Measurements from ENCODE around the gene ZNF629.
A peak's percentile ranks its signal among the peaks of the same experiment; 100 is the strongest.
"Not testable (repeated sequence)": the region's sequence is repeated elsewhere in the genome, so short reads cannot be mapped to it uniquely, and the experiment has no call there.

Gene ZNF629

GRCh38 chr16:30816769-30817168, 29.8 kb upstream of the ZNF629 start:
- no peak for DNase-seq
- H3K79me2 ChIP-seq (ENCODE audit: low read length): no peaks in the 10 kb centered on the region
- no peak overlapping the region for H2AFZ ChIP-seq (ENCODE audit: low read length)
- no peak overlapping the region for H3K9ac ChIP-seq (ENCODE audit: low read length)
- no peaks in the 10 kb centered on the region for H3K36me3 ChIP-seq (replicated peaks; ENCODE audit: insufficient read depth, low read length)
- peaks cover 5% of the 10 kb centered on the region; the same call in 1 of the 2 replicates for H3K4me1 ChIP-seq (ENCODE audit: low read length)
- H3K9me3 ChIP-seq (replicated peaks; ENCODE audit: insufficient read depth, low read length): no peaks in the 10 kb centered on the region
- TF ChIP-seq CTCF (IDR thresholded peaks at IDR 0.05; ENCODE audit: low read length) (no peak), EZH2phosphoT487 (IDR thresholded peaks at IDR 0.05; ENCODE audit: low read length) (no peak), EZH2 (optimal IDR thresholded peaks at IDR 0.05; ENCODE audit: low read depth, low read length) (no peak)
- no peak overlapping the region for H3K27ac ChIP-seq (ENCODE audit: low read length)
- H3K27me3 ChIP-seq (replicated peaks; ENCODE audit: insufficient read depth, low read length): no peaks in the 10 kb centered on the region; the same call in 1 of the 2 replicates
- no peak overlapping the region for H3K4me3 ChIP-seq (ENCODE audit: low read length)
- H3K9me2 ChIP-seq (replicated peaks; ENCODE audit: insufficient read depth, low read length): no peaks in the 10 kb centered on the region
- no peak overlapping the region for H3K4me2 ChIP-seq (ENCODE audit: low read depth, low read length)
- no peaks in the 10 kb centered on the region for H3F3A ChIP-seq (ENCODE audit: insufficient read depth, low read length)
- H4K20me1 ChIP-seq (ENCODE audit: insufficient read depth, low read length): no peaks in the 10 kb centered on the region

GRCh38 chr16:30813821-30814189, 26.8 kb upstream of the ZNF629 start:
- no peaks in the 10 kb centered on the region for H3K9me2 ChIP-seq (replicated peaks; ENCODE audit: insufficient read depth, low read length)
- H3K79me2 ChIP-seq (ENCODE audit: low read length): no peaks in the 10 kb centered on the region
- DNase-seq: no peak
- peak overlapping the region; percentile 77 for H3K4me3 ChIP-seq (ENCODE audit: low read length)
- H3K27ac ChIP-seq (ENCODE audit: low read length): no peak overlapping the region
- H3K27me3 ChIP-seq (replicated peaks; ENCODE audit: insufficient read depth, low read length): no peaks in the 10 kb centered on the region; the same call in 1 of the 2 replicates
- H3K4me2 ChIP-seq (ENCODE audit: low read depth, low read length): peak overlapping the region; percentile 83
- H3K9me3 ChIP-seq (replicated peaks; ENCODE audit: insufficient read depth, low read length): no peaks in the 10 kb centered on the region
- H3K9ac ChIP-seq (ENCODE audit: low read length): peak overlapping the region; percentile 34; the same call in 1 of the 2 replicates
- peaks cover 5% of the 10 kb centered on the region; the same call in 1 of the 2 replicates for H3K4me1 ChIP-seq (ENCODE audit: low read length)
- no peak for TF ChIP-seq EZH2 (optimal IDR thresholded peaks at IDR 0.05; ENCODE audit: low read depth, low read length)
- TF ChIP-seq EZH2phosphoT487 (IDR thresholded peaks at IDR 0.05; ENCODE audit: low read length): no peak
- no peak for TF ChIP-seq CTCF (IDR thresholded peaks at IDR 0.05; ENCODE audit: low read length)
- no peaks in the 10 kb centered on the region for H4K20me1 ChIP-seq (ENCODE audit: insufficient read depth, low read length)
- H3F3A ChIP-seq (ENCODE audit: insufficient read depth, low read length): no peaks in the 10 kb centered on the region
- H3K36me3 ChIP-seq (replicated peaks; ENCODE audit: insufficient read depth, low read length): no peaks in the 10 kb centered on the region
- peak overlapping the region; percentile 88 for H2AFZ ChIP-seq (ENCODE audit: low read length)

GRCh38 chr16:30809675-30810074, 22.7 kb upstream of the ZNF629 start:
- H3K9me2 ChIP-seq (replicated peaks; ENCODE audit: insufficient read depth, low read length); H3K36me3 ChIP-seq (replicated peaks; ENCODE audit: insufficient read depth, low read length); H3K79me2 ChIP-seq (ENCODE audit: low read length); H3K4me2 ChIP-seq (ENCODE audit: low read depth, low read length); H3K27ac ChIP-seq (ENCODE audit: low read length); H3K4me1 ChIP-seq (ENCODE audit: low read length); DNase-seq; H3K9ac ChIP-seq (ENCODE audit: low read length); H3K4me3 ChIP-seq (ENCODE audit: low read length); H4K20me1 ChIP-seq (ENCODE audit: insufficient read depth, low read length); H3K27me3 ChIP-seq (replicated peaks; ENCODE audit: insufficient read depth, low read length); H2AFZ ChIP-seq (ENCODE audit: low read length); H3K9me3 ChIP-seq (replicated peaks; ENCODE audit: insufficient read depth, low read length): not testable (repeated sequence)
- H3F3A ChIP-seq (ENCODE audit: insufficient read depth, low read length): peaks cover 14% of the 10 kb centered on the region

- H3K36me3 ChIP-seq (replicated peaks; ENCODE audit: insufficient read depth, low read length); H3K4me2 ChIP-seq (ENCODE audit: low read depth, low read length); H3K9me3 ChIP-seq (replicated peaks; ENCODE audit: insufficient read depth, low read length); H3K27ac ChIP-seq (ENCODE audit: low read length); H2AFZ ChIP-seq (ENCODE audit: low read length); H3K27me3 ChIP-seq (replicated peaks; ENCODE audit: insufficient read depth, low read length); DNase-seq; H4K20me1 ChIP-seq (ENCODE audit: insufficient read depth, low read length); H3K4me1 ChIP-seq (ENCODE audit: low read length); H3K9ac ChIP-seq (ENCODE audit: low read length); H3K79me2 ChIP-seq (ENCODE audit: low read length); H3K9me2 ChIP-seq (replicated peaks; ENCODE audit: insufficient read depth, low read length); H3K4me3 ChIP-seq (ENCODE audit: low read length): not testable (repeated sequence)
- peaks cover 14% of the 10 kb centered on the region for H3F3A ChIP-seq (ENCODE audit: insufficient read depth, low read length)
Observed at GRCh38 chr16:30808890-30809426, 22.0 kb upstream of the ZNF629 start.
